ENCODE results near the gene PITPNB. TPM values are rescaled to one million over a fixed set of nuclear protein-coding genes. Genes with fewer than 3 reads are reported as not detected.
A peak's percentile ranks its signal among the peaks of the same experiment; 100 is the strongest.

PITPNB gene
- total RNA-seq, 1 experiment from 2014 or later = 23.8 TPM

- H4K20me1 ChIP-seq (ENCODE audit: insufficient read depth, low read depth, low read length) = peaks cover 7% of the 10 kb centered on the region; the same call in 1 of the 2 replicates
- H3K9ac ChIP-seq (ENCODE audit: low read length) = no peak overlapping the region
- no peaks in the 10 kb centered on the region for H3K9me2 ChIP-seq (replicated peaks; ENCODE audit: insufficient read depth, low read length)
- no peak overlapping the region for H3K4me2 ChIP-seq (ENCODE audit: low read depth, low read length, poor library complexity, severe bottlenecking)
- no peaks in the 10 kb centered on the region for H3K27me3 ChIP-seq (ENCODE audit: low read length)
- no peak for DNase-seq
- H3K79me2 ChIP-seq (ENCODE audit: low read length) = peaks cover 60% of the 10 kb centered on the region
- peaks cover 52% of the 10 kb centered on the region; the same call in 1 of the 2 replicates for H3K36me3 ChIP-seq (ENCODE audit: insufficient read depth, low read length)
- H3K9me3 ChIP-seq (ENCODE audit: low read length) = no peaks in the 10 kb centered on the region
- peaks cover 9% of the 10 kb centered on the region for H3K4me1 ChIP-seq (ENCODE audit: low read length)
- no peak overlapping the region for H3K4me3 ChIP-seq (ENCODE audit: low read length)
- no peak overlapping the region for H2AFZ ChIP-seq (ENCODE audit: low read length)
- no peak overlapping the region for H3K27ac ChIP-seq (ENCODE audit: low read length)
Measured at GRCh38 chr22:27895600-27895999, 23.5 kb downstream of the PITPNB start.

GRCh38 chr22:27892811-27893210, 26.2 kb downstream of the PITPNB start:
- Histone ChIP-seq H4K20me1 (ENCODE audit: insufficient read depth, low read depth, low read length) (peaks cover 13% of the 10 kb centered on the region; the same call in 1 of the 2 replicates), H3K36me3 (ENCODE audit: insufficient read depth, low read length) (peaks cover 49% of the 10 kb centered on the region; the same call in 1 of the 2 replicates)

GRCh38 chr22:27892064-27892463, 27.0 kb downstream of the PITPNB start:
- Histone ChIP-seq H3K4me1 (ENCODE audit: low read length) (peaks cover 9% of the 10 kb centered on the region), H2AFZ (ENCODE audit: low read length) (no peak overlapping the region), H4K20me1 (ENCODE audit: insufficient read depth, low read depth, low read length) (peaks cover 18% of the 10 kb centered on the region; the same call in 1 of the 2 replicates), H3K9me3 (ENCODE audit: low read length) (no peaks in the 10 kb centered on the region), H3K4me2 (ENCODE audit: low read depth, low read length, poor library complexity, severe bottlenecking) (no peak overlapping the region), H3K9me2 (replicated peaks; ENCODE audit: insufficient read depth, low read length) (no peaks in the 10 kb centered on the region), H3K36me3 (ENCODE audit: insufficient read depth, low read length) (peaks cover 45% of the 10 kb centered on the region; the same call in 1 of the 2 replicates), H3K27ac (ENCODE audit: low read length) (no peak overlapping the region), H3K79me2 (ENCODE audit: low read length) (peaks cover 41% of the 10 kb centered on the region), H3K4me3 (ENCODE audit: low read length) (no peak overlapping the region), H3K27me3 (ENCODE audit: low read length) (no peaks in the 10 kb centered on the region), H3K9ac (ENCODE audit: low read length) (no peak overlapping the region)
- DNase-seq = no peak

More at GRCh38 chr22:27892811-27893210, 26.2 kb downstream of the PITPNB start:
- H3K9ac ChIP-seq (ENCODE audit: low read length) = no peak overlapping the region
- peaks cover 9% of the 10 kb centered on the region for H3K4me1 ChIP-seq (ENCODE audit: low read length)
- no peaks in the 10 kb centered on the region for H3K9me3 ChIP-seq (ENCODE audit: low read length)
- H2AFZ ChIP-seq (ENCODE audit: low read length) = no peak overlapping the region
- H3K27ac ChIP-seq (ENCODE audit: low read length) = no peak overlapping the region
- DNase-seq = no peak
- H3K27me3 ChIP-seq (ENCODE audit: low read length) = no peaks in the 10 kb centered on the region
- H3K9me2 ChIP-seq (replicated peaks; ENCODE audit: insufficient read depth, low read length) = no peaks in the 10 kb centered on the region
- no peak overlapping the region for H3K4me3 ChIP-seq (ENCODE audit: low read length)
- peaks cover 45% of the 10 kb centered on the region for H3K79me2 ChIP-seq (ENCODE audit: low read length)
- no peak overlapping the region for H3K4me2 ChIP-seq (ENCODE audit: low read depth, low read length, poor library complexity, severe bottlenecking)

- no peak overlapping the region for H3K27ac ChIP-seq (ENCODE audit: low read length)
- no peaks in the 10 kb centered on the region for H3K9me3 ChIP-seq (ENCODE audit: low read length)
- H3K36me3 ChIP-seq (ENCODE audit: insufficient read depth, low read length) = peaks cover 36% of the 10 kb centered on the region
- no peak overlapping the region for H2AFZ ChIP-seq (ENCODE audit: low read length)
- H3K4me3 ChIP-seq (ENCODE audit: low read length) = no peak overlapping the region
- no peak for DNase-seq
- H3K4me1 ChIP-seq (ENCODE audit: low read length) = peaks cover 29% of the 10 kb centered on the region
- peaks cover 49% of the 10 kb centered on the region for H3K79me2 ChIP-seq (ENCODE audit: low read length)
- H3K9me2 ChIP-seq (replicated peaks; ENCODE audit: insufficient read depth, low read length) = no peaks in the 10 kb centered on the region
- peaks cover 29% of the 10 kb centered on the region for H4K20me1 ChIP-seq (ENCODE audit: insufficient read depth, low read depth, low read length)
- no peak overlapping the region for H3K9ac ChIP-seq (ENCODE audit: low read length)
- H3K4me2 ChIP-seq (ENCODE audit: low read depth, low read length, poor library complexity, severe bottlenecking) = no peak overlapping the region
- H3K27me3 ChIP-seq (ENCODE audit: low read length) = no peaks in the 10 kb centered on the region
Measured at GRCh38 chr22:27888310-27888709, 30.7 kb downstream of the PITPNB start.

GRCh38 chr22:27886843-27887151, 32.3 kb downstream of the PITPNB start:
- H3K27ac ChIP-seq (ENCODE audit: low read length) = no peak overlapping the region
- H3K9ac ChIP-seq (ENCODE audit: low read length) = no peak overlapping the region
- no peak overlapping the region for H3K4me3 ChIP-seq (ENCODE audit: low read length)
- H3K4me1 ChIP-seq (ENCODE audit: low read length) = peaks cover 29% of the 10 kb centered on the region
- H3K9me2 ChIP-seq (replicated peaks; ENCODE audit: insufficient read depth, low read length) = no peaks in the 10 kb centered on the region
- peaks cover 29% of the 10 kb centered on the region for H4K20me1 ChIP-seq (ENCODE audit: insufficient read depth, low read depth, low read length)
- H3K4me2 ChIP-seq (ENCODE audit: low read depth, low read length, poor library complexity, severe bottlenecking) = no peak overlapping the region
- no peak overlapping the region for H2AFZ ChIP-seq (ENCODE audit: low read length)
- DNase-seq = no peak
- H3K9me3 ChIP-seq (ENCODE audit: low read length) = no peaks in the 10 kb centered on the region
- no peaks in the 10 kb centered on the region for H3K27me3 ChIP-seq (ENCODE audit: low read length)
- peaks cover 29% of the 10 kb centered on the region for H3K36me3 ChIP-seq (ENCODE audit: insufficient read depth, low read length)
- H3K79me2 ChIP-seq (ENCODE audit: low read length) = peaks cover 39% of the 10 kb centered on the region

GRCh38 chr22:27885977-27886842, 32.8 kb downstream of the PITPNB start:
- no peak overlapping the region for H2AFZ ChIP-seq (ENCODE audit: low read length)
- H3K9me2 ChIP-seq (replicated peaks; ENCODE audit: insufficient read depth, low read length) = no peaks in the 10 kb centered on the region
- no peak overlapping the region for H3K27ac ChIP-seq (ENCODE audit: low read length)
- no peaks in the 10 kb centered on the region for H3K9me3 ChIP-seq (ENCODE audit: low read length)
- H3K36me3 ChIP-seq (ENCODE audit: insufficient read depth, low read length) = peaks cover 23% of the 10 kb centered on the region
- H3K4me1 ChIP-seq (ENCODE audit: low read length) = peaks cover 29% of the 10 kb centered on the region
- no peak overlapping the region for H3K4me2 ChIP-seq (ENCODE audit: low read depth, low read length, poor library complexity, severe bottlenecking)
- no peak overlapping the region for H3K4me3 ChIP-seq (ENCODE audit: low read length)
- H3K27me3 ChIP-seq (ENCODE audit: low read length) = no peaks in the 10 kb centered on the region
- H3K79me2 ChIP-seq (ENCODE audit: low read length) = peaks cover 38% of the 10 kb centered on the region
- H3K9ac ChIP-seq (ENCODE audit: low read length) = no peak overlapping the region
- peak; percentile 75 for DNase-seq
- peaks cover 23% of the 10 kb centered on the region for H4K20me1 ChIP-seq (ENCODE audit: insufficient read depth, low read depth, low read length)

- no peaks in the 10 kb centered on the region for H3K9me3 ChIP-seq (ENCODE audit: low read length)
- H2AFZ ChIP-seq (ENCODE audit: low read length) = no peak overlapping the region
- H3K4me1 ChIP-seq (ENCODE audit: low read length) = peaks cover 40% of the 10 kb centered on the region
- H3K9ac ChIP-seq (ENCODE audit: low read length) = no peak overlapping the region
- DNase-seq = no peak
- H3K4me3 ChIP-seq (ENCODE audit: low read length) = no peak overlapping the region
- H3K27ac ChIP-seq (ENCODE audit: low read length) = no peak overlapping the region
- H3K27me3 ChIP-seq (ENCODE audit: low read length) = no peaks in the 10 kb centered on the region
- H3K36me3 ChIP-seq (ENCODE audit: insufficient read depth, low read length) = peaks cover 23% of the 10 kb centered on the region
- no peaks in the 10 kb centered on the region for H3K9me2 ChIP-seq (replicated peaks; ENCODE audit: insufficient read depth, low read length)
- peaks cover 50% of the 10 kb centered on the region for H3K79me2 ChIP-seq (ENCODE audit: low read length)
- H3K4me2 ChIP-seq (ENCODE audit: low read depth, low read length, poor library complexity, severe bottlenecking) = no peak overlapping the region
- peaks cover 19% of the 10 kb centered on the region; the same call in 1 of the 2 replicates for H4K20me1 ChIP-seq (ENCODE audit: insufficient read depth, low read depth, low read length)
Measured at GRCh38 chr22:27883656-27884350, 35.3 kb downstream of the PITPNB start.
